ENCODE results near the gene NLRP1.

Gene NLRP1
- 348 to 554 (median 389) reads per million in 3 donors for total RNA-seq

DNA sequence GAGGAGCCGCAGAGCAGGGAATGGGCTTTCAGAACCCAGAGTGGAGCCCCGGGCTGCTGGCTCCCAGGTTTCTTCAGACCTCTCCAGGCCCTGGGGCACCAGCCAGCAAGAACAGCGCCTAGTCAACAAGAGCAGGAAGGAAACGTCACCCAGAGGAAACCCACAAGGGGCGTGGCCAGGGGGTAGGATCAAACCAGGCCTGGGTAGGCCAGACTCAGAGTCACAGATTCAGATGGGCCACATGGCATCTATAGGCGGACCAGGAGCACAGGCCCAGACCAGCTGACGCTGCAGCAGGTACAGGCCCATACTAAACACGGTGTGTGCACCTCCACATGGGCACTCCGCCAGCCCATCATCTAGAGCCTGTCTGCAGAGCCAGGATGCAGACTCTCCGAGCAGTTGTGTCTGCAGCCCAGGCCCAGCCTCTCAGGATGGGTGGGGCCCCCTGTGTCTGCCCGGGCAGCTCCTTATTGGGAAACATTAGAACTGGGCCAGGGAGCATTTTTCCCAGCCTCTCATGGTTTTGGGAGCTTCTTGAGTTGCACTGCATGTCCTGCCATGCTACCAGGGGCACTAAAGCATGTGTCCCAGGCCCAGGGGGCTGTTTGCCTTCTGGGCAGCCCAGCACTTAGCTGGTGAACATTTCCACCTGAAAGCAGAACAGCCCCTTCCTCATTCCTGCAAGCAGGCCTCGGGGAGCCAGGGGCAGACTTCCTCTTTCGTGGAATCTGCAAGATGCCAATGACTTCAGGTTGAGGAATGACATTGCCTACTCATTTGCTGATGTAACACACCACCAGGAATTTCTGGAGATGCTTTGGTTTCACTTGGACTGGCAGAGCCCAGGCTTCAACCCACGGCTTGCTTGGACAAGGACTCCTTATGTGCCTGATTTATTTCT lies at the start of gene NLRP1:
TSS of gene NLRP1 (minus strand) at position 127 of the 904 bp plus-strand sequence. CDS start 552 bp downstream, outside the sequence.
- Histone ChIP-seq H3K36me3 (ENCODE audit: control insufficient read depth, insufficient read depth, low read length) (peaks cover 14% of the 10 kb centered on the region), H3K4me3 (ENCODE audit: insufficient read depth, low read depth, low read length, poor library complexity, severe bottlenecking) (peak within 1 kb of the TSS; percentile 66), H3K27ac (ENCODE audit: insufficient read depth, low read length, poor library complexity, severe bottlenecking) (peak within 1 kb of the TSS; percentile 87), H3K27me3 (replicated peaks; ENCODE audit: control insufficient read depth, insufficient read depth, low read length, poor library complexity, severe bottlenecking) (no peaks in the 10 kb centered on the region), H3K9me3 (ENCODE audit: control insufficient read depth, low read length) (no peaks in the 10 kb centered on the region), H3K4me1 (ENCODE audit: control insufficient read depth, insufficient read depth, low read length, poor library complexity, severe bottlenecking) (peaks cover 57% of the 10 kb centered on the region)
- peak; percentile 89 to 95 (median 93) for DNase-seq

DNA sequence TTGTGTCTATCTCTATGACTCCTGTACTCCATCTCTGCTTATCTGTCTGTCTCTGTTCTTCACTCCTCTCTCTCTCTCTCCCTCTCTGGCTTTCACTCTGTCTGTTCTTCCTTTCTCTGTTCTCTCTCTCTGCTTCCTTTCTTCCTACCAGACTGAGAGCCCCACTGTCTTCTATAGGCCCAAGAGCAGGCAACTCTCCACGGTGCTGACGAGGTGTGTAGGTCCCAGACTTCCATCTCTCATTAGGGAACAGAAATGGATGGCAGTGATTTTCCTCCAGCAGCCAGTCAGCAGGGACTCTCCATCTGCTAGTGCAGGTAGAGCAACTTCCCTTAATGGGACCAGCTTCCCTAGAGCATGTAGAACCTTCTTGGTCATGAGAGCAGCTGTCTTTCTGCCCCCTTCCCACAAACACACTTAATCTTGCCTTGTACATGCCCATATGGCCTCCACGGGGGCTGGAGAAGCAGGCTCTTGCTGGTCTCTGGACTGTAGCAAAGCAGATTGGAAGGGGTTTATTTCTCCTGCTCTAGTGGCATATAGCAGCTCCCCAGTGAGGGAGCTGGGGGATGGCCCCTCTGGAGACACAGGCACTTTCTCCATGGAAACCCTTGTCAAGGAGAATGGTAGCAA lies 47.8 kb upstream of the NLRP1 start:
- Histone ChIP-seq H3K27me3 (replicated peaks; ENCODE audit: control insufficient read depth, insufficient read depth, low read length, poor library complexity, severe bottlenecking) (no peaks in the 10 kb centered on the region), H3K27ac (ENCODE audit: insufficient read depth, low read length, poor library complexity, severe bottlenecking) (no peak overlapping the region), H3K4me1 (ENCODE audit: control insufficient read depth, insufficient read depth, low read length, poor library complexity, severe bottlenecking) (no peaks in the 10 kb centered on the region), H3K36me3 (ENCODE audit: control insufficient read depth, insufficient read depth, low read length) (no peaks in the 10 kb centered on the region), H3K9me3 (ENCODE audit: control insufficient read depth, low read length) (no peaks in the 10 kb centered on the region), H3K4me3 (ENCODE audit: insufficient read depth, low read depth, low read length, poor library complexity, severe bottlenecking) (no peak overlapping the region)
- no peak for DNase-seq

DNA sequence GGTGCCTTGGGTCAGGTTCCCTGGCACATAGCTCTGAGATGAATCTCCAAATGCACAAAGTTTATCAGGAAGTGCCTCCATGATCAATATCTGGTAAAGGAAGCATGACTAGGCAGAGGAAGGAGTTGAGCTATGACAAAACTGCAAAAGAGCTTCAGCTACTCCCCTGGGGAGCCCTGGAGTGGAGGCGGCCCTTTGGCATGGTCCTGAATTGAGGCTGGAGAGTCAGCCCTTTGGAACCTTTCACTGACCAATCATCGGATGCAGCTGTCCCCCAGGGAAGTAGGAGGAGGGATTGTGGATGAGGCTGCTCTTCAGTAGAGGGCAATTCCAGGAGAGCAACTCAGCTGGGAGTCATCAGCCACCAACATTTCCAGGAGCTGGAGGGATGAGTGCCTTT lies 46.1 kb upstream of the NLRP1 start:
- Histone ChIP-seq H3K27me3 (replicated peaks; ENCODE audit: control insufficient read depth, insufficient read depth, low read length, poor library complexity, severe bottlenecking) (no peaks in the 10 kb centered on the region), H3K4me3 (ENCODE audit: insufficient read depth, low read depth, low read length, poor library complexity, severe bottlenecking) (no peak overlapping the region), H3K4me1 (ENCODE audit: control insufficient read depth, insufficient read depth, low read length, poor library complexity, severe bottlenecking) (no peaks in the 10 kb centered on the region), H3K27ac (ENCODE audit: insufficient read depth, low read length, poor library complexity, severe bottlenecking) (no peak overlapping the region), H3K9me3 (ENCODE audit: control insufficient read depth, low read length) (no peaks in the 10 kb centered on the region), H3K36me3 (ENCODE audit: control insufficient read depth, insufficient read depth, low read length) (no peaks in the 10 kb centered on the region)
- no peak for DNase-seq

DNA sequence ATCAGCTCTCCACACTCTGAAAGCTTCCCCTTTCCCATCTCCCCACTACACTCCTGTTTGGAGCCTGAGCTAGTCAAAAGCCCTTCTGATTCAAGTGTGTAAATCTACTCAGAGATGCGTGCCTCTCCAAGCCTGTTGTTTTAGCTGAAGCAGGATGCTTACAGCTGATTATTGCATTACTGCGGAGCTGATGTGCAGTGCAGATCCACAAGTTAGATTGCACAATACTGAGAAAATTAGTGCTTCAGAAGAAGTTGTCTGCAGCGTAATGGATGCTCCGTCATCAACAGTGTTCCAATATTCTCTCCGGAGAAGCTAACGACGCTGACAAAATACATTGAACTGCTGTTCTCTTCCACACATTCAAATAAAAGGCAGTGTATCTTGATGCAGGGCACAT lies 44.8 kb upstream of the NLRP1 start:
- Histone ChIP-seq H3K27ac (ENCODE audit: insufficient read depth, low read length, poor library complexity, severe bottlenecking) (no peak overlapping the region), H3K9me3 (ENCODE audit: control insufficient read depth, low read length) (no peaks in the 10 kb centered on the region), H3K27me3 (replicated peaks; ENCODE audit: control insufficient read depth, insufficient read depth, low read length, poor library complexity, severe bottlenecking) (no peaks in the 10 kb centered on the region), H3K36me3 (ENCODE audit: control insufficient read depth, insufficient read depth, low read length) (no peaks in the 10 kb centered on the region), H3K4me1 (ENCODE audit: control insufficient read depth, insufficient read depth, low read length, poor library complexity, severe bottlenecking) (no peaks in the 10 kb centered on the region), H3K4me3 (ENCODE audit: insufficient read depth, low read depth, low read length, poor library complexity, severe bottlenecking) (no peak overlapping the region)
- no peak for DNase-seq

DNA sequence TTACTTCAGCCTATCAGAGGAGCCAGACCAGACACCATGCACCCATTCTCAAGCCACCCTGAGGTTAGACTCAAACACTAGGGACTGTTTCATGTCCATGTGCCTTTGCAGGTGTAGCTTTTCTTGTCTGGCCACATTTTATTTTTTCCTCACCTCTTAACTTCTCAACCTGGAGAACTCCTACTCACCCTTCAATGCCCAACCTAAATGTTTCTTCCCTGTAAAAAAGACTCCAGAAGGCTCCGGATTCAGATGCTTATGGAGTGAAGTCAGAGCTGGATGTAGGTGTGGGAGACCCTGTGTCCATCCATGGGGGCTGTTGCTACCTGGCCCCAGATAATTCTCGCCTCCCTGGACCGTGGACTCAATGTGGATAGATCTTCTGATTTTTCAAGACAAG lies 44.0 kb upstream of the NLRP1 start:
- H3K9me3 ChIP-seq (ENCODE audit: control insufficient read depth, low read length), result no peaks in the 10 kb centered on the region
- H3K4me1 ChIP-seq (ENCODE audit: control insufficient read depth, insufficient read depth, low read length, poor library complexity, severe bottlenecking), result no peaks in the 10 kb centered on the region
- no peak for DNase-seq
- no peaks in the 10 kb centered on the region for H3K36me3 ChIP-seq (ENCODE audit: control insufficient read depth, insufficient read depth, low read length)
- H3K27ac ChIP-seq (ENCODE audit: insufficient read depth, low read length, poor library complexity, severe bottlenecking), result no peak overlapping the region
- no peak overlapping the region for H3K4me3 ChIP-seq (ENCODE audit: insufficient read depth, low read depth, low read length, poor library complexity, severe bottlenecking)
- no peaks in the 10 kb centered on the region for H3K27me3 ChIP-seq (replicated peaks; ENCODE audit: control insufficient read depth, insufficient read depth, low read length, poor library complexity, severe bottlenecking)

DNA sequence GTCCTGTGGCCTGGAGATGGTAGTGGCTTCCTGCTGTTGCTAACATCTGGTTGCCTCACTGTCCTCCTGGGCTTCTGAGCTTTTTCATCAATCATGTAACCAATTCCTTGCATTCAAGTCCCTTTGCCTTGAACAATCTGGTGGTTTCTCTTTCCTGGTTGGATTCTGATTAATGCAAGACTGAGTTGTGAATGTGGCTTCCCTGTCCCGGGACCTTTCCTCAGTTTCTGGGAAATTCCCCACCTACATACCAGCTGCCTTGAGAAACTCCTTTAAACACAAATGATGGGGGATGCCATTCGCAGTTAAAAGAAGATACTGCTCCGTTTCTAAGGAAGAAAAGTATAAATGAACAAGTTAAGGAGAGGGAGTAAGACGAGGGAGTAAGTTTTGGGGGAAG lies 39.9 kb upstream of the NLRP1 start:
- Histone ChIP-seq H3K9me3 (ENCODE audit: control insufficient read depth, low read length) (no peaks in the 10 kb centered on the region), H3K27me3 (replicated peaks; ENCODE audit: control insufficient read depth, insufficient read depth, low read length, poor library complexity, severe bottlenecking) (no peaks in the 10 kb centered on the region), H3K36me3 (ENCODE audit: control insufficient read depth, insufficient read depth, low read length) (no peaks in the 10 kb centered on the region), H3K4me3 (ENCODE audit: insufficient read depth, low read depth, low read length, poor library complexity, severe bottlenecking) (no peak overlapping the region), H3K4me1 (ENCODE audit: control insufficient read depth, insufficient read depth, low read length, poor library complexity, severe bottlenecking) (no peaks in the 10 kb centered on the region), H3K27ac (ENCODE audit: insufficient read depth, low read length, poor library complexity, severe bottlenecking) (no peak overlapping the region)
- no peak for DNase-seq

DNA sequence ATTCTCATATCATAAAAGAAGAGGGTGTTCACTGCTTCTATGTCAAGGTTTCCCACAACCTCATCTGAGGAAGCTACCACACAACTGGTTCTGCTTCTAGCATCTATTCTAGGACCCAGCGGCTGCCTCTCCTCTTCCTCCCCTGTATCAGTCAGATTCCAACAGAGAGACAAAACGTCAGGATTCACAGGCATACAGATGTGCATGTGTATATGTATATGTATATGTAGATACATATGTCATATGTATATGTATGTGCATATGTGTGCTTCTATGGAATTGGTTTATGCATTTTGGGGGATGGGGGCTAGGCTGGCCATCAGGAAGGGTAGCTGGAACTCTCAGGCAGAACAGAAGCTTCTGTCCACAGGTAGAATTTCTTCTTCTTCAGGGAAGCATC lies 37.4 kb upstream of the NLRP1 start:
- Histone ChIP-seq H3K4me3 (ENCODE audit: insufficient read depth, low read depth, low read length, poor library complexity, severe bottlenecking) (no peak overlapping the region), H3K27ac (ENCODE audit: insufficient read depth, low read length, poor library complexity, severe bottlenecking) (no peak overlapping the region), H3K4me1 (ENCODE audit: control insufficient read depth, insufficient read depth, low read length, poor library complexity, severe bottlenecking) (no peaks in the 10 kb centered on the region), H3K36me3 (ENCODE audit: control insufficient read depth, insufficient read depth, low read length) (no peaks in the 10 kb centered on the region), H3K27me3 (replicated peaks; ENCODE audit: control insufficient read depth, insufficient read depth, low read length, poor library complexity, severe bottlenecking) (no peaks in the 10 kb centered on the region), H3K9me3 (ENCODE audit: control insufficient read depth, low read length) (no peaks in the 10 kb centered on the region)
- no peak for DNase-seq

DNA sequence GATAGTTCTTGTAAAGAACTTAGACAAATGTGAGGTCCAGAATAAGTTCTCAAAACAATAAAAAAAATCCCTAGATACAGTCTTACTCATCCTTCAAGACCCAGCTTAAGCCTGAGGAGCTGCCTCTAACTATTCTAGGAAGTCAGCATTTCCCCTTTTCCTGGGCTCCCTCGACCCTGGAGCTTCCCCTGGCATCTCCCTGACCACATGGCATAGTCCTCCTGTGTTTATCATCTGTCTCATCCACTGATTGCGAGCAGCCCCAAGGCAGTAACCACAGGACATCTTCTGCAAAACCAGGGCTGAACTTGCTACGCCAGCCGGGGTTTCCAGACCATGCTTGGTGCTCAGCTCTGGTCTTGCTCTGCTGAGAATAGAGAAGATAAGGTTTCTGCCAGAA lies 36.7 kb upstream of the NLRP1 start:
- Histone ChIP-seq H3K9me3 (ENCODE audit: control insufficient read depth, low read length) (no peaks in the 10 kb centered on the region), H3K4me1 (ENCODE audit: control insufficient read depth, insufficient read depth, low read length, poor library complexity, severe bottlenecking) (no peaks in the 10 kb centered on the region), H3K4me3 (ENCODE audit: insufficient read depth, low read depth, low read length, poor library complexity, severe bottlenecking) (no peak overlapping the region), H3K27ac (ENCODE audit: insufficient read depth, low read length, poor library complexity, severe bottlenecking) (no peak overlapping the region), H3K36me3 (ENCODE audit: control insufficient read depth, insufficient read depth, low read length) (no peaks in the 10 kb centered on the region), H3K27me3 (replicated peaks; ENCODE audit: control insufficient read depth, insufficient read depth, low read length, poor library complexity, severe bottlenecking) (no peaks in the 10 kb centered on the region)
- DNase-seq, result no peak

DNA sequence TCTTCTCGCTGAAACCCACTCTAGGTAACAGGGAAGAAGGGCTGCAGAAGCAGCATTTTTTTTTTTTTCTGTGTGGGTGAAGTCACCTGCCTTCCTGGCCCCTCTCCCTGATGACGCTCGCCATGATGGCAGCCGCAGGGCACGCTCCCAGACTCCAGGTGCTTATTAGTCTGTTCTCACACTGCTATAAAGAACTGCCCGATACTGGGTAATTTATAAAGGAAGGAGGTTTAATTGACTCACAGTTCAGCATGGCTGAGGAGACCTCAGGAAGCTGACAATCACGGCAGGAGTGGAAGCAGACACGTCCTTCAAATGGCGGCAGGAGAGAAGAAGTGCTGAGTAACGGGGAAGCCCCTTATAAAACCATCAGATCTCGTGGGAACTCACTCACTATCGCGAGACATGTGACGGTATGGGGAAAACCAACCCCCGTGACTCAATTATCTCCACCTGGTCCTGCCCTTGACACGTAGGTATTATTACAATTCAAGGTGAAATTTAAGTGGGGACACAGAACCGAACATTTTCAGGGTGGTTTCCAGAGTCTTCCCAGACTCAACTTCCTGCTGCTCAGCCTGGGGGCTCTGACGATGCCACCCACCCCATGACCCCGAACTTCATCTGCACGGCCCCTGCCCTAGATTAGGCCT lies 34.9 kb upstream of the NLRP1 start:
- Histone ChIP-seq H3K36me3 (ENCODE audit: control insufficient read depth, insufficient read depth, low read length) (no peaks in the 10 kb centered on the region), H3K27me3 (replicated peaks; ENCODE audit: control insufficient read depth, insufficient read depth, low read length, poor library complexity, severe bottlenecking) (no peaks in the 10 kb centered on the region), H3K4me1 (ENCODE audit: control insufficient read depth, insufficient read depth, low read length, poor library complexity, severe bottlenecking) (no peaks in the 10 kb centered on the region), H3K9me3 (ENCODE audit: control insufficient read depth, low read length) (no peaks in the 10 kb centered on the region), H3K27ac (ENCODE audit: insufficient read depth, low read length, poor library complexity, severe bottlenecking) (no peak overlapping the region), H3K4me3 (ENCODE audit: insufficient read depth, low read depth, low read length, poor library complexity, severe bottlenecking) (no peak overlapping the region)
- no peak for DNase-seq

DNA sequence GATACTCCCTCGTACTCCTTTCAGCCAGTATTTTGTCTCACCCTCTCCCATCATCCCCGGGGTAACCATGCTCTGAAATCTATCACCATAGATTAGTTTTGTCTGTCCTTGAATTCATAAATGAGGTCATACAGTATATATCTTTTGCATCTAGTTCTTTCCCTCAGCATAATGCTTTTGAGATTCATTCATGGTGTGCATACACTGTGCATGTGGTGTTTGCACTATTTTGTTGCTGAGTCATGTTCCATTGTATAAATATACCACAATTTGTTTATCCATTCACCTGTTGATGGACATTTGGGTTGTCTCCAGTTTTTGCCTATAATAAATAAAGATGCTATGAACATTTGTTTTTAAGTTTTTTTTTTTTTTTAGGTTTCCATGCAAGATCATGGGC lies 34.2 kb upstream of the NLRP1 start:
- Histone ChIP-seq H3K9me3 (ENCODE audit: control insufficient read depth, low read length) (no peaks in the 10 kb centered on the region), H3K27ac (ENCODE audit: insufficient read depth, low read length, poor library complexity, severe bottlenecking) (no peak overlapping the region), H3K4me3 (ENCODE audit: insufficient read depth, low read depth, low read length, poor library complexity, severe bottlenecking) (no peak overlapping the region), H3K27me3 (replicated peaks; ENCODE audit: control insufficient read depth, insufficient read depth, low read length, poor library complexity, severe bottlenecking) (no peaks in the 10 kb centered on the region), H3K36me3 (ENCODE audit: control insufficient read depth, insufficient read depth, low read length) (no peaks in the 10 kb centered on the region), H3K4me1 (ENCODE audit: control insufficient read depth, insufficient read depth, low read length, poor library complexity, severe bottlenecking) (no peaks in the 10 kb centered on the region)
- DNase-seq, result no peak
